ENCODE measurements around the gene COL18A1.

- TF ChIP-seq, protein P1, sequence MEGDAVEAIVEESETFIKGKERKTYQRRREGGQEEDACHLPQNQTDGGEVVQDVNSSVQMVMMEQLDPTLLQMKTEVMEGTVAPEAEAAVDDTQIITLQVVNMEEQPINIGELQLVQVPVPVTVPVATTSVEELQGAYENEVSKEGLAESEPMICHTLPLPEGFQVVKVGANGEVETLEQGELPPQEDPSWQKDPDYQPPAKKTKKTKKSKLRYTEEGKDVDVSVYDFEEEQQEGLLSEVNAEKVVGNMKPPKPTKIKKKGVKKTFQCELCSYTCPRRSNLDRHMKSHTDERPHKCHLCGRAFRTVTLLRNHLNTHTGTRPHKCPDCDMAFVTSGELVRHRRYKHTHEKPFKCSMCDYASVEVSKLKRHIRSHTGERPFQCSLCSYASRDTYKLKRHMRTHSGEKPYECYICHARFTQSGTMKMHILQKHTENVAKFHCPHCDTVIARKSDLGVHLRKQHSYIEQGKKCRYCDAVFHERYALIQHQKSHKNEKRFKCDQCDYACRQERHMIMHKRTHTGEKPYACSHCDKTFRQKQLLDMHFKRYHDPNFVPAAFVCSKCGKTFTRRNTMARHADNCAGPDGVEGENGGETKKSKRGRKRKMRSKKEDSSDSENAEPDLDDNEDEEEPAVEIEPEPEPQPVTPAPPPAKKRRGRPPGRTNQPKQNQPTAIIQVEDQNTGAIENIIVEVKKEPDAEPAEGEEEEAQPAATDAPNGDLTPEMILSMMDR (IDR thresholded peaks at IDR 0.05; ENCODE audit: low read depth, low read length) = no peak
- TF ChIP-seq EZH2phosphoT487 (IDR thresholded peaks at IDR 0.05; ENCODE audit: low read depth) = no peak
These were observed 103.0 kb downstream of the COL18A1 start for GRCh38 chr21:45507888-45508508.

Data from OCI-LY3 (cell line).